OCI-LY3 (cell line): ENCODE data around the gene C12orf75.

Source experiments
- H2AFZ ChIP-seq: fragments of 200-600, 300-600 bp; shearing (Covaris generic); 2 replicates; pipeline ENCODE4 v1.6.0; 2014; ENCODE audit warnings: antibody characterized with exemption, low read depth, low read length
- H3K27ac ChIP-seq: fragments of 200-600, 300-600 bp; sonication (generic); 2 replicates; pipeline ENCODE4 v1.5.1; 2014; ENCODE audit warnings: mild to moderate bottlenecking, low read length, moderate library complexity, mixed read lengths
- H3K27me3 ChIP-seq: fragments of 200-600, 300-600 bp; sonication (generic); 2 replicates; pipeline ENCODE4 v1.6.1; 2014; ENCODE audit warnings: low read depth, low read length, mixed read lengths
- H3K36me3 ChIP-seq: fragments of 200-600, 300-600 bp; sonication (generic); replicated peaks from 2 replicates; pipeline ENCODE3; 2014; ENCODE audit warnings: low read depth, low read length, mixed read lengths
- H3K4me1 ChIP-seq: fragments of 300-600, 200-600 bp; sonication (generic); 2 replicates; pipeline ENCODE4 v1.6.1; 2014; ENCODE audit warnings: low read length, mixed read lengths
- H3K4me2 ChIP-seq: fragments of 200-600, 300-600 bp; sonication (generic); 2 replicates; pipeline ENCODE4 v1.6.1; 2014; ENCODE audit warnings: low read length, mixed read lengths
- H3K4me3 ChIP-seq: fragments of 300-600, 200-600 bp; sonication (generic); 2 replicates; pipeline ENCODE4 v1.5.1; 2014; ENCODE audit warnings: antibody characterized with exemption, mild to moderate bottlenecking, low read length, moderate library complexity
- H3K79me2 ChIP-seq: fragments of 300-600, 200-600 bp; shearing (Covaris generic); 2 replicates; pipeline ENCODE4 v1.6.1; 2014; ENCODE audit warnings: mild to moderate bottlenecking, low read length, mixed read lengths
- H3K9ac ChIP-seq: fragments of 300-600, 200-600 bp; shearing (Covaris generic); 2 replicates; pipeline ENCODE4 v1.6.0; 2014; ENCODE audit warnings: mild to moderate bottlenecking, low read length, moderate library complexity
- H3K9me3 ChIP-seq: fragments of 200-600, 300-600 bp; shearing (Covaris generic); 2 replicates; pipeline ENCODE4 v1.6.1; 2014; ENCODE audit warnings: low read length, mixed read lengths; ENCODE audit not compliant: insufficient read depth
- H4K20me1 ChIP-seq: fragments of 200-600, 300-600 bp; sonication (generic); 2 replicates; pipeline ENCODE4 v1.6.1; 2016; ENCODE audit warnings: low read length, mixed read lengths; ENCODE audit not compliant: insufficient read depth
- EZH2phosphoT487 ChIP-seq: fragments of 200-600 bp; shearing (Covaris generic); IDR thresholded peaks from 2 replicates; pipeline ENCODE4 v1.6.1; 2018; ENCODE audit warnings: antibody characterized with exemption, mixed run types, low read depth
- TF ChIP-seq, protein P1 (sequence below): fragments of 200-600, 300-600 bp; sonication (generic); IDR thresholded peaks from 2 replicates; pipeline ENCODE4 v1.5.1; 2014; ENCODE audit warnings: antibody characterized with exemption, low read length, low read depth

Gene C12orf75

DNA sequence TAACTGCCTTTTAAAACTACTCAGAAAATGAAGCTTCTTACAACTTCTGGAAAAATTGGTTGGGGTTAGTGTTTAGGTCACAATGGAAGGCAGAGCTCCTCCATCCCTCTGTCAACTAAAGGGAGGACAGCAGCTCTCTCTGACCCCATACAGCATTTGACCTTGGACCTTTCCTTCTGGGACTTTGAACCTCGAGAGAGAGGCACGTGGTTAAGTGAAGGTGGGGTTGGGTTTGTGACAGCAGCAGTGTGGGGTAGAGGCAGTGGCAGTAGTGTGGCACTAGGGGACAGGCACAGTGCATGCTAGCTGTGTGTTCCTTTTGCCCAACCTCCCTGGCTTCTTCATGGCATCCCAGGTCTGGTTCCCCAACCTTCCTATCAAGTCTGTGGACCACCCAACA is 9.4 kb upstream of the C12orf75 start:
- H3K4me3 ChIP-seq: no peak overlapping the region
- no peak for TF ChIP-seq EZH2phosphoT487
- TF ChIP-seq, protein P1, sequence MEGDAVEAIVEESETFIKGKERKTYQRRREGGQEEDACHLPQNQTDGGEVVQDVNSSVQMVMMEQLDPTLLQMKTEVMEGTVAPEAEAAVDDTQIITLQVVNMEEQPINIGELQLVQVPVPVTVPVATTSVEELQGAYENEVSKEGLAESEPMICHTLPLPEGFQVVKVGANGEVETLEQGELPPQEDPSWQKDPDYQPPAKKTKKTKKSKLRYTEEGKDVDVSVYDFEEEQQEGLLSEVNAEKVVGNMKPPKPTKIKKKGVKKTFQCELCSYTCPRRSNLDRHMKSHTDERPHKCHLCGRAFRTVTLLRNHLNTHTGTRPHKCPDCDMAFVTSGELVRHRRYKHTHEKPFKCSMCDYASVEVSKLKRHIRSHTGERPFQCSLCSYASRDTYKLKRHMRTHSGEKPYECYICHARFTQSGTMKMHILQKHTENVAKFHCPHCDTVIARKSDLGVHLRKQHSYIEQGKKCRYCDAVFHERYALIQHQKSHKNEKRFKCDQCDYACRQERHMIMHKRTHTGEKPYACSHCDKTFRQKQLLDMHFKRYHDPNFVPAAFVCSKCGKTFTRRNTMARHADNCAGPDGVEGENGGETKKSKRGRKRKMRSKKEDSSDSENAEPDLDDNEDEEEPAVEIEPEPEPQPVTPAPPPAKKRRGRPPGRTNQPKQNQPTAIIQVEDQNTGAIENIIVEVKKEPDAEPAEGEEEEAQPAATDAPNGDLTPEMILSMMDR: 0 out of 2 replicates have a peak, but pooled peaks have one; percentile 11
- H2AFZ ChIP-seq: no peak overlapping the region
- H3K4me2 ChIP-seq: no peak overlapping the region
- H3K4me1 ChIP-seq: no peaks in the 10 kb centered on the region
- H4K20me1 ChIP-seq: no peaks in the 10 kb centered on the region
- H3K27ac ChIP-seq: no peak overlapping the region
- no peaks in the 10 kb centered on the region for H3K36me3 ChIP-seq
- no peaks in the 10 kb centered on the region for H3K27me3 ChIP-seq
- H3K79me2 ChIP-seq: no peaks in the 10 kb centered on the region
- H3K9me3 ChIP-seq: no peaks in the 10 kb centered on the region
- H3K9ac ChIP-seq: no peak overlapping the region

DNA sequence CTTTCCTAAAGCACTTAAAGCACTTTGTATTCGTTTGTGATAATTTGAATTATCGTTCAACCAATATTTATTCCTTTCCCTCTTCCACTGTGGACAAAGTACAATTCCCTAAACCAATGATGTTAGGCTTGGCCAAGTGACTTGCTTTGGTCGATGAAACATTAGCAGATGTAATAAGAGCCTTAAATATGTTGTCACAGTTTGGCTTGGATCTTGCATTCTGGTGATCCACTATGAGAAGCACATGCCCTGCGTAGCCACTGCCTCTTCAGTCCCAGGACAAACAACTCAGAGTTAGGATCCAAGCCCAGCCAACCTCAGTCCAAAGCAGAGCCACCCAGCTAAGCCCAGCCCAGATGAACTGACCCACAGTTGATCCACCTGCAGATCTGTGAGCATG is 8.4 kb upstream of the C12orf75 start:
- Histone ChIP-seq H3K79me2 (no peaks in the 10 kb centered on the region), H3K9me3 (no peaks in the 10 kb centered on the region), H3K27me3 (no peaks in the 10 kb centered on the region), H3K4me2 (no peak overlapping the region), H2AFZ (no peak overlapping the region), H3K27ac (no peak overlapping the region), H3K9ac (no peak overlapping the region), H4K20me1 (no peaks in the 10 kb centered on the region), H3K4me1 (peaks cover 6% of the 10 kb centered on the region), H3K36me3 (no peaks in the 10 kb centered on the region), H3K4me3 (no peak overlapping the region)
- TF ChIP-seq, protein P1: no peak
- no peak for TF ChIP-seq EZH2phosphoT487

DNA sequence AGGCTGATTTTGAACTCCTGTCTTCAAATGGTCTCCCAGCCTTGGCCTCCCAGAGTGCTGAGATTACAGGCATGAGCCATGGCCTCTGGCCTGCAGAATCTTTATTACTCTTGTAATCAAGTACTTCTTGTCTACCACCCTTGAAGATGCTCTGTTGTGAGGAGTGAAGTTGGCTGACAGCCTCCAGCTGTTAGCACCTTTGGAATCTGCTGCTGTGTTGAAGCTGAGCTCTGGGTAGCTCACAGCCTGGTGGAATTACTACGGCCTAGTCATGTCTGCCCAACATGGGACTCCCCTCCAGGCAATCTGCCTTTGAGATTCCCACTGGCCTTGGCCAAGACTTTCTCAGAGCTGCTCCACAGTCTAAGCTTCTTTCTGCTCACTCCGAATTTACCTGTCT is 5.8 kb upstream of the C12orf75 start:
- H3K9ac ChIP-seq: no peak overlapping the region
- no peak overlapping the region for H3K4me2 ChIP-seq
- H3K27ac ChIP-seq: no peak overlapping the region
- H2AFZ ChIP-seq: no peak overlapping the region
- H3K4me3 ChIP-seq: no peak overlapping the region
- H4K20me1 ChIP-seq: no peaks in the 10 kb centered on the region
- no peaks in the 10 kb centered on the region for H3K27me3 ChIP-seq
- no peaks in the 10 kb centered on the region for H3K36me3 ChIP-seq
- peaks cover 16% of the 10 kb centered on the region for H3K4me1 ChIP-seq
- TF ChIP-seq EZH2phosphoT487: no peak
- TF ChIP-seq, protein P1: no peak
- no peaks in the 10 kb centered on the region for H3K9me3 ChIP-seq
- no peaks in the 10 kb centered on the region for H3K79me2 ChIP-seq

DNA sequence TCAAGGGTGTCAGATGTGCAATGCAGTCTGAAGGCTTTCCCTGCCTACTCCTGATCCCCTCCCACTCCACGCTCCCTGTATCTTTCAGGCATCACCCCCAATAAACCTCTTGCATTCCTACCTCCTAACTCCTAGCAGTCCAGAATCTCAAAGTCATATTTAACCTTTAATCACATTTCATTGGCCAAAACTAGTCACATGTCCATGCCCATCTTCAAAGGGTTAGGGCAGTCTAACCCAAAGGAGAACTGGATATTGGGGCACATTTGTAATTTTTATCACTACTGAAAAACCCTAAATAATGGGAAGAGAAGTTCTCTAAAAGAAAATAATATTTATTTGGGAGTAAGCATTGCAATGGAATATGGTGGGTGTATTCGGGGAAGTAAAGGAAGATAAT is 5.4 kb upstream of the C12orf75 start:
- H3K27ac ChIP-seq: no peak overlapping the region
- H3K27me3 ChIP-seq: no peaks in the 10 kb centered on the region
- TF ChIP-seq, protein P1: no peak
- TF ChIP-seq EZH2phosphoT487: no peak
- H3K4me1 ChIP-seq: peaks cover 19% of the 10 kb centered on the region
- H2AFZ ChIP-seq: no peak overlapping the region
- H3K9me3 ChIP-seq: no peaks in the 10 kb centered on the region
- no peak overlapping the region for H3K4me3 ChIP-seq
- no peaks in the 10 kb centered on the region for H3K36me3 ChIP-seq
- H3K79me2 ChIP-seq: no peaks in the 10 kb centered on the region
- no peaks in the 10 kb centered on the region for H4K20me1 ChIP-seq
- H3K9ac ChIP-seq: no peak overlapping the region
- H3K4me2 ChIP-seq: no peak overlapping the region
